Endothelial cell of hepatic sinusoid (primary cell): ENCODE results near the gene STKLD1.
"Not testable (repeated sequence)": the region's sequence is repeated elsewhere in the genome, so short reads cannot be mapped to it uniquely, and the experiment has no call there.

Experiments used
- in situ Hi-C: cut with HindIII; loops from 2 replicates; pipeline ENCODE4 v1.10.0; 2017; ENCODE audit warnings: low sequenced_read_pairs

The STKLD1 gene

GRCh38 chr9:133436681-133437080, 60.5 kb downstream of the STKLD1 start:
- in situ Hi-C loops = no loop called here

- in situ Hi-C loops = no loop called here
Measured at GRCh38 chr9:133437753-133438531, 61.8 kb downstream of the STKLD1 start.

DNA sequence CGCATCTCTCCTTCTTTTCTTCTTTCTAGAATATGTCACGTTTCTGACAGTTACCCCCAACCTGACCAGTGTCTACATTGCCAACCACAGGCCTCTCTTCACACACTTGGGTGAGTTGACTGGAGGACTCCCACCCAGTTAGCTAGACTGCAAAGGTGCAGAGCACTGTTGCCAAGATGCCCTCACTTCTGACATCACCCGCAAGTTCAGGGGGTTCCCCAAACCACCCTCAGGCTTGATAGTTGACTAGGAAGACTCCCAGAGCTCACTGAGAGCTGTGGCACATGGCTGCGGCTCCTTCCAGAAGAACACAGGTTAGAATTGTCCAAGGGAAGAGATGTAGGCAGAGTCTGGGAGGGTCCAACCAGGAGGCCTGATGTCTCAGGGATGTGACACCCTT, 63.2 kb downstream of the STKLD1 start:
- in situ Hi-C loops = no loop called here

DNA sequence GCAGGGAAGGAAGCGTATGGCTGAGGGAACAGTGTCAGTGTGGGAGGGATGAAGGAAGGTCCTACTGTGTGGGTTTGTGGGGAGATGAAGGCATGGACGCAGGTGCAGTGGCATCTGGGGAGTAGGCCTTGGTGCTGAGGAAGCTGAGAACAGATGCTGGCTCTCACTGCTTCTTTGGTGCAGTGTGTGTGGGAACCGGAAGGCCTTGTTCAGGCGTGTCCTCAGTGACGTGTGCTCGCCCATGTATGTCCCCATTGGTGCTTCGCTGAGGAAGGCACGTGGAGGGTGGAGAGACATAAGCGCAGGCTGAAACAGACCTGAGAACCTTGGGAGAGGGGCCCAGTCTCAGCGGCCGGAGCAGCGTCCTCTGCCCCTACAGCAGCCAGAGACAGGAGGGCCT, 64.7 kb downstream of the STKLD1 start:
- in situ Hi-C loops = no loop called here

GRCh38 chr9:133441571-133441970, 65.4 kb downstream of the STKLD1 start:
- in situ Hi-C loops = no loop called here

- in situ Hi-C loops = no loop called here
Measured at GRCh38 chr9:133443248-133443647, 67.1 kb downstream of the STKLD1 start.

- in situ Hi-C loops = no loop called here
Measured at GRCh38 chr9:133443982-133444381, 67.8 kb downstream of the STKLD1 start.

DNA sequence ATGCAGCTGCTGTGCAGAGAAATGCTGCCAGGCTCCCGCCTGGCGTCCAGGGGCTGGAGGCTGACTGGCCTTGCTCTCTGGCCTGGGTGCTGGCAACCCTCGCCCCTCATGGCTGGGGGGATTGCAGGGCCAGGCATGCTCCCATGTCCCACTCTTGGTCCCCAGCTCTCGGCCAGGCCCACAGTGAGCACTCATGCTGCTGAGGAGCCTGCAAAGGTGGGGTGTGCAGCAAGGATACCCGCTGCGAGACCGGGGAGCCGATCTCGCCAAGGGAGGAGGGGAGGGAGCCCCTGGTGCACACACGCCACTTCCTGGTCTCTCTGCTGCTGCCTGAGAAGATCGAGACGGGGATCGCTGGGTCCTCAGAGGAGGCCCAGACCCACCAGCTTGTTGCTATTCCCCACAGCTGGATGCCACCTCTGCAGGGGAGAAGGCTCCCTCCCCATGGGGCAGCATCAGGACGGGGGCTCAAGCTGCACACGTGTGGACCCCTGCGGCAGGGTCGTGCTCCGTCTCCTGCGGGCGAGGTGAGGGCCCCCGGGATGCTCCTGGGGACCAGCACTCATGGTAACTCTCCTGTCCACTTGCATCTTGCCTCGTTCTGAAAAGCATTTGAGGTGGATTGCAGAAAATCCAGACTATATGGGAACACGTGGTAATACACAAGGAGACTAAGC, 69.3 kb downstream of the STKLD1 start:
- in situ Hi-C loops = no loop called here

GRCh38 chr9:133448487-133448972, 72.4 kb downstream of the STKLD1 start:
- in situ Hi-C loops = no loop called here

DNA sequence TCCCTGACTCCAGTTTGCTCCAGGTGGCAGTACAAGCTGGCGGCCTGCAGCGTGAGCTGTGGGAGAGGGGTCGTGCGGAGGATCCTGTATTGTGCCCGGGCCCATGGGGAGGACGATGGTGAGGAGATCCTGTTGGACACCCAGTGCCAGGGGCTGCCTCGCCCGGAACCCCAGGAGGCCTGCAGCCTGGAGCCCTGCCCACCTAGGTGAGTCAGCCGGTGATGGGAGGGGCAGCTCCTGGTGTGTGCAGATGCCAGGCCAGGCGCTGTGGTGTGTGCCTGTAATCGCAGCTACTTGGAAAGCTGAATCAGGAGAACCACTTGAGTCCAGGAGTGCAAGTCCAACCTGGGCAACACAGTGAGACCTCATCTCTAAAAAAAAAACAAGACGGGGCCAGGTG, 73.6 kb downstream of the STKLD1 start:
- in situ Hi-C loops = no loop called here

- in situ Hi-C loops = not testable (repeated sequence)
Measured at GRCh38 chr9:133451865-133452264, 75.7 kb downstream of the STKLD1 start.

GRCh38 chr9:133452562-133452961, 76.4 kb downstream of the STKLD1 start:
- in situ Hi-C loops = no loop called here

GRCh38 chr9:133453651-133454050, 77.5 kb downstream of the STKLD1 start:
- in situ Hi-C loops = no loop called here

- in situ Hi-C loops = no loop called here
Measured at GRCh38 chr9:133454325-133454724, 78.2 kb downstream of the STKLD1 start.

DNA sequence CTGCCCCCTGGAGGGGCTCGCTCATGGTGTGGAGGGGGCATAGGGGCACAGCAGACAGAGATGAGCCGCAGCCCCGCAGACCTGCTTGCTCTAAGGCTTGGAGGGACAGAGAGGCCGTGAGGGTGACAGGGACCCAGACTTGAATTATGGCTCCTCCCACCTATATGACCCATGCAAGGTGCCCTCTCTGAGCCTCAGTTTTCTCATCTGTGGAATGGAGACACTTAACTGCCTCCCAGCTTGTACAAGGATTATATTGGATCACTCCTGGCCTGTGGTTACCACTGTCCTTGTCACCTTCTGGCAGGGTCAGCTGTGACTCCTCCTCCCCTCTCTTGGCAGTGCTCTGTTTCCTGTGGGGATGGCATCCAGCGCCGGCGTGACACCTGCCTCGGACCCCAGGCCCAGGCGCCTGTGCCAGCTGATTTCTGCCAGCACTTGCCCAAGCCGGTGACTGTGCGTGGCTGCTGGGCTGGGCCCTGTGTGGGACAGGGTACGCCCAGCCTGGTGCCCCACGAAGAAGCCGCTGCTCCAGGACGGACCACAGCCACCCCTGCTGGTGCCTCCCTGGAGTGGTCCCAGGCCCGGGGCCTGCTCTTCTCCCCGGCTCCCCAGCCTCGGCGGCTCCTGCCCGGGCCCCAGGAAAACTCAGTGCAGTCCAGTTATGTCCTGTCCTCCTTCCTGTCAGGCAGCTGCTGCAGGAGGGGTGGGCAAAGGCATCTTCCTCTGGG, 78.9 kb downstream of the STKLD1 start:
- in situ Hi-C loops = no loop called here
